ENCODE measurements around the gene MEF2C.

Gene MEF2C

GRCh38 chr5:88846434-88846833, 36.5 kb downstream of the MEF2C start:
- Histone ChIP-seq H3K36me3 (ENCODE audit: control insufficient read depth, insufficient read depth, low read length) (peaks cover 2% of the 10 kb centered on the region), H3K9ac (ENCODE audit: low read length) (no peak overlapping the region), H3K4me3 (ENCODE audit: low read length) (no peak overlapping the region), H3K27ac (ENCODE audit: low read depth, low read length) (no peak overlapping the region), H3K4me1 (ENCODE audit: control insufficient read depth, insufficient read depth, low read length) (no peaks in the 10 kb centered on the region), H3K27me3 (ENCODE audit: control insufficient read depth, insufficient read depth, low read length) (no peaks in the 10 kb centered on the region)

GRCh38 chr5:88845081-88845697, 37.8 kb downstream of the MEF2C start:
- Histone ChIP-seq H3K4me3 (ENCODE audit: low read length) (no peak overlapping the region), H3K36me3 (ENCODE audit: control insufficient read depth, insufficient read depth, low read length) (peaks cover 2% of the 10 kb centered on the region), H3K27ac (ENCODE audit: low read depth, low read length) (no peak overlapping the region), H3K27me3 (ENCODE audit: control insufficient read depth, insufficient read depth, low read length) (no peaks in the 10 kb centered on the region), H3K9ac (ENCODE audit: low read length) (no peak overlapping the region), H3K4me1 (ENCODE audit: control insufficient read depth, insufficient read depth, low read length) (no peaks in the 10 kb centered on the region)

- H3K27me3 ChIP-seq (ENCODE audit: control insufficient read depth, insufficient read depth, low read length) = no peaks in the 10 kb centered on the region
- no peaks in the 10 kb centered on the region for H3K4me1 ChIP-seq (ENCODE audit: control insufficient read depth, insufficient read depth, low read length)
- H3K36me3 ChIP-seq (ENCODE audit: control insufficient read depth, insufficient read depth, low read length) = peaks cover 2% of the 10 kb centered on the region
- no peak overlapping the region for H3K4me3 ChIP-seq (ENCODE audit: low read length)
- H3K27ac ChIP-seq (ENCODE audit: low read depth, low read length) = no peak overlapping the region
- H3K9ac ChIP-seq (ENCODE audit: low read length) = no peak overlapping the region
Observed at GRCh38 chr5:88842784-88843183, 40.2 kb downstream of the MEF2C start.

- no peak overlapping the region for H3K4me3 ChIP-seq (ENCODE audit: low read length)
- no peaks in the 10 kb centered on the region for H3K27me3 ChIP-seq (ENCODE audit: control insufficient read depth, insufficient read depth, low read length)
- no peak overlapping the region for H3K27ac ChIP-seq (ENCODE audit: low read depth, low read length)
- H3K36me3 ChIP-seq (ENCODE audit: control insufficient read depth, insufficient read depth, low read length) = no peaks in the 10 kb centered on the region
- H3K4me1 ChIP-seq (ENCODE audit: control insufficient read depth, insufficient read depth, low read length) = peaks cover 4% of the 10 kb centered on the region
- H3K9ac ChIP-seq (ENCODE audit: low read length) = no peak overlapping the region
Observed at GRCh38 chr5:88841212-88841611, 41.8 kb downstream of the MEF2C start.

GRCh38 chr5:88840495-88840894, 42.5 kb downstream of the MEF2C start:
- H3K27ac ChIP-seq (ENCODE audit: low read depth, low read length) = no peak overlapping the region
- H3K4me3 ChIP-seq (ENCODE audit: low read length) = no peak overlapping the region
- H3K9ac ChIP-seq (ENCODE audit: low read length) = no peak overlapping the region
- H3K27me3 ChIP-seq (ENCODE audit: control insufficient read depth, insufficient read depth, low read length) = no peaks in the 10 kb centered on the region
- H3K4me1 ChIP-seq (ENCODE audit: control insufficient read depth, insufficient read depth, low read length) = peaks cover 4% of the 10 kb centered on the region
- H3K36me3 ChIP-seq (ENCODE audit: control insufficient read depth, insufficient read depth, low read length) = no peaks in the 10 kb centered on the region

GRCh38 chr5:88839238-88839637, 43.7 kb downstream of the MEF2C start:
- peaks cover 4% of the 10 kb centered on the region for H3K4me1 ChIP-seq (ENCODE audit: control insufficient read depth, insufficient read depth, low read length)

GRCh38 chr5:88838500-88838899, 44.5 kb downstream of the MEF2C start:
- H3K9ac ChIP-seq (ENCODE audit: low read length) = no peak overlapping the region
- H3K4me3 ChIP-seq (ENCODE audit: low read length) = no peak overlapping the region
- no peaks in the 10 kb centered on the region for H3K36me3 ChIP-seq (ENCODE audit: control insufficient read depth, insufficient read depth, low read length)
- peaks cover 8% of the 10 kb centered on the region for H3K4me1 ChIP-seq (ENCODE audit: control insufficient read depth, insufficient read depth, low read length)
- no peaks in the 10 kb centered on the region for H3K27me3 ChIP-seq (ENCODE audit: control insufficient read depth, insufficient read depth, low read length)
- no peak overlapping the region for H3K27ac ChIP-seq (ENCODE audit: low read depth, low read length)

More at GRCh38 chr5:88839238-88839637, 43.7 kb downstream of the MEF2C start:
- Histone ChIP-seq H3K27ac (ENCODE audit: low read depth, low read length) (no peak overlapping the region), H3K36me3 (ENCODE audit: control insufficient read depth, insufficient read depth, low read length) (no peaks in the 10 kb centered on the region), H3K9ac (ENCODE audit: low read length) (no peak overlapping the region), H3K27me3 (ENCODE audit: control insufficient read depth, insufficient read depth, low read length) (no peaks in the 10 kb centered on the region), H3K4me3 (ENCODE audit: low read length) (no peak overlapping the region)

- Histone ChIP-seq H3K36me3 (ENCODE audit: control insufficient read depth, insufficient read depth, low read length) (no peaks in the 10 kb centered on the region), H3K4me3 (ENCODE audit: low read length) (no peak overlapping the region), H3K4me1 (ENCODE audit: control insufficient read depth, insufficient read depth, low read length) (peaks cover 11% of the 10 kb centered on the region), H3K27ac (ENCODE audit: low read depth, low read length) (no peak overlapping the region), H3K27me3 (ENCODE audit: control insufficient read depth, insufficient read depth, low read length) (no peaks in the 10 kb centered on the region), H3K9ac (ENCODE audit: low read length) (no peak overlapping the region)
Observed at GRCh38 chr5:88837817-88838216, 45.2 kb downstream of the MEF2C start.

GRCh38 chr5:88837222-88837621, 45.8 kb downstream of the MEF2C start:
- H3K36me3 ChIP-seq (ENCODE audit: control insufficient read depth, insufficient read depth, low read length) = no peaks in the 10 kb centered on the region
- no peak overlapping the region for H3K27ac ChIP-seq (ENCODE audit: low read depth, low read length)
- H3K27me3 ChIP-seq (ENCODE audit: control insufficient read depth, insufficient read depth, low read length) = no peaks in the 10 kb centered on the region
- H3K4me3 ChIP-seq (ENCODE audit: low read length) = no peak overlapping the region
- H3K4me1 ChIP-seq (ENCODE audit: control insufficient read depth, insufficient read depth, low read length) = peaks cover 11% of the 10 kb centered on the region
- H3K9ac ChIP-seq (ENCODE audit: low read length) = no peak overlapping the region

- Histone ChIP-seq H3K27me3 (ENCODE audit: control insufficient read depth, insufficient read depth, low read length) (no peaks in the 10 kb centered on the region), H3K9ac (ENCODE audit: low read length) (no peak overlapping the region), H3K27ac (ENCODE audit: low read depth, low read length) (peak overlapping the region; percentile 65), H3K4me1 (ENCODE audit: control insufficient read depth, insufficient read depth, low read length) (peaks cover 11% of the 10 kb centered on the region), H3K36me3 (ENCODE audit: control insufficient read depth, insufficient read depth, low read length) (no peaks in the 10 kb centered on the region), H3K4me3 (ENCODE audit: low read length) (peak overlapping the region; percentile 41)
Observed at GRCh38 chr5:88836195-88836838, 46.7 kb downstream of the MEF2C start.

GRCh38 chr5:88834499-88834898, 48.5 kb downstream of the MEF2C start:
- H3K36me3 ChIP-seq (ENCODE audit: control insufficient read depth, insufficient read depth, low read length) = no peaks in the 10 kb centered on the region
- H3K4me1 ChIP-seq (ENCODE audit: control insufficient read depth, insufficient read depth, low read length) = peaks cover 17% of the 10 kb centered on the region
- H3K9ac ChIP-seq (ENCODE audit: low read length) = no peak overlapping the region
- no peak overlapping the region for H3K27ac ChIP-seq (ENCODE audit: low read depth, low read length)
- no peaks in the 10 kb centered on the region for H3K27me3 ChIP-seq (ENCODE audit: control insufficient read depth, insufficient read depth, low read length)
- no peak overlapping the region for H3K4me3 ChIP-seq (ENCODE audit: low read length)

- no peak overlapping the region for H3K27ac ChIP-seq (ENCODE audit: low read depth, low read length)
- H3K4me1 ChIP-seq (ENCODE audit: control insufficient read depth, insufficient read depth, low read length) = peaks cover 17% of the 10 kb centered on the region
- no peaks in the 10 kb centered on the region for H3K36me3 ChIP-seq (ENCODE audit: control insufficient read depth, insufficient read depth, low read length)
- H3K27me3 ChIP-seq (ENCODE audit: control insufficient read depth, insufficient read depth, low read length) = no peaks in the 10 kb centered on the region
- no peak overlapping the region for H3K4me3 ChIP-seq (ENCODE audit: low read length)
- H3K9ac ChIP-seq (ENCODE audit: low read length) = no peak overlapping the region
Observed at GRCh38 chr5:88834131-88834462, 48.9 kb downstream of the MEF2C start.

All from rectal smooth muscle tissue (tissue), 1 donor.